Measurements from ENCODE around the gene COG5. TPM values are rescaled to one million over a fixed set of nuclear protein-coding genes. Genes with fewer than 3 reads are reported as not detected.

Gene COG5
- total and polyA plus RNA-seq, 10 of the 15 experiments (the other 5 are each of a cell fraction or from before 2014, with no cell fraction given): 5.5 to 27.9 (median 15.6) TPM

DNA sequence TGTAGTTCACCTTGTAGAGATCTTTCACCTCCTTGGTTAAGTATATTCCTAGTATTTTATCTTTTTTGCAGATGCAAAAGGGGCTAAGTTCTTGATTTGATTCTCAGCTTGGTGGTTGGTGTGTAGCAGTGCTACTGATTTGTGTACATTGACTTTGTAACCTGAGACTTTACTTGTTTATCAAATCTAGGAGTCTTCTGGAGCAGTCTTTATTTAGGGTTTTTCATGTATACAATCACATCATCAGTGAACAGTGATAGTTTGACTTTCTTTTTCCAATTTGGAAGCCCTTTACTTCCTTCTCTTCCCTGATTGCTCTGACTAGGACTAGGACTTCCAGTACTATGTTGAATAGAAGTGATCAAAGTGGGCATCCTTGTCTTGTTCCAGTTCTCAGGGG lies 60.0 kb downstream of the COG5 start (continued):
- TF ChIP-seq, protein P1, sequence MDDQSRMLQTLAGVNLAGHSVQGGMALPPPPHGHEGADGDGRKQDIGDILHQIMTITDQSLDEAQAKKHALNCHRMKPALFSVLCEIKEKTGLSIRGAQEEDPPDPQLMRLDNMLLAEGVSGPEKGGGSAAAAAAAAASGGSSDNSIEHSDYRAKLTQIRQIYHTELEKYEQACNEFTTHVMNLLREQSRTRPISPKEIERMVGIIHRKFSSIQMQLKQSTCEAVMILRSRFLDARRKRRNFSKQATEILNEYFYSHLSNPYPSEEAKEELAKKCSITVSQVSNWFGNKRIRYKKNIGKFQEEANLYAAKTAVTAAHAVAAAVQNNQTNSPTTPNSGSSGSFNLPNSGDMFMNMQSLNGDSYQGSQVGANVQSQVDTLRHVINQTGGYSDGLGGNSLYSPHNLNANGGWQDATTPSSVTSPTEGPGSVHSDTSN (IDR thresholded peaks at IDR 0.05; ENCODE audit: insufficient replicate concordance, low read depth, low read length): no peak
- no peak for TF ChIP-seq ZNF217 (IDR thresholded peaks at IDR 0.05)

DNA sequence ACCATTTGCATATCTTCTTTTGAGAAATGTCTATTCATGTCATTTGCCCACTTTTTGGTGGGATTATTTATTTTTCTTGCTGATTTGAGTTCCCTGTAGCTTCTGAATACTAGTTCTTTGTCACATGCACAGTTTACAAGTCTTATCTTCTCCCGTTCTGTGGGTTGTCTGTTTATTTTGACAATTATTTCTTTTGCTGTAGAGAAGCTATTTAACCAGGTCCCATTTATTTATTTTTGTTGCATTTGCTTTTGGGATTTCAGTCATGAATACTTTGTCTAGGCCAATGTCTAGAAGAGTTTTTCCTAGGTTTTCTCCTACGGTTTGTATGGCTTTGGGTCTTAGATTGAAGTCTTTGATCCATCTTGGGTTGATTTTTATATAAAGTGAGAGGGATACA lies 60.9 kb downstream of the COG5 start:
- 89% methylated on average over 2 of the region's 2 CpGs for WGBS (ENCODE audit: insufficient coverage, insufficient replicate concordance, low lambda C conversion rate, missing lambda C conversion rate)
- H4K20me1 ChIP-seq (ENCODE audit: control insufficient read depth, insufficient read depth): no peaks in the 10 kb centered on the region
- TF ChIP-seq ETV6 (conservative IDR thresholded peaks at IDR 0.05 in 1 of 2, IDR thresholded peaks at IDR 0.05 in 1 of 2; ENCODE audit: borderline replicate concordance in 1 of 2, low read depth in 1 of 2): no peak
- no peak for TF ChIP-seq CEBPB (IDR thresholded peaks at IDR 0.05; ENCODE audit: borderline replicate concordance in 1 of 2, low read depth in 2 of 2, low read length in 2 of 2)
- no peak for TF ChIP-seq EGR1 (IDR thresholded peaks at IDR 0.05; ENCODE audit: borderline replicate concordance in 1 of 2, low read depth in 2 of 2, low read length in 2 of 2)
- TF ChIP-seq, protein P2, sequence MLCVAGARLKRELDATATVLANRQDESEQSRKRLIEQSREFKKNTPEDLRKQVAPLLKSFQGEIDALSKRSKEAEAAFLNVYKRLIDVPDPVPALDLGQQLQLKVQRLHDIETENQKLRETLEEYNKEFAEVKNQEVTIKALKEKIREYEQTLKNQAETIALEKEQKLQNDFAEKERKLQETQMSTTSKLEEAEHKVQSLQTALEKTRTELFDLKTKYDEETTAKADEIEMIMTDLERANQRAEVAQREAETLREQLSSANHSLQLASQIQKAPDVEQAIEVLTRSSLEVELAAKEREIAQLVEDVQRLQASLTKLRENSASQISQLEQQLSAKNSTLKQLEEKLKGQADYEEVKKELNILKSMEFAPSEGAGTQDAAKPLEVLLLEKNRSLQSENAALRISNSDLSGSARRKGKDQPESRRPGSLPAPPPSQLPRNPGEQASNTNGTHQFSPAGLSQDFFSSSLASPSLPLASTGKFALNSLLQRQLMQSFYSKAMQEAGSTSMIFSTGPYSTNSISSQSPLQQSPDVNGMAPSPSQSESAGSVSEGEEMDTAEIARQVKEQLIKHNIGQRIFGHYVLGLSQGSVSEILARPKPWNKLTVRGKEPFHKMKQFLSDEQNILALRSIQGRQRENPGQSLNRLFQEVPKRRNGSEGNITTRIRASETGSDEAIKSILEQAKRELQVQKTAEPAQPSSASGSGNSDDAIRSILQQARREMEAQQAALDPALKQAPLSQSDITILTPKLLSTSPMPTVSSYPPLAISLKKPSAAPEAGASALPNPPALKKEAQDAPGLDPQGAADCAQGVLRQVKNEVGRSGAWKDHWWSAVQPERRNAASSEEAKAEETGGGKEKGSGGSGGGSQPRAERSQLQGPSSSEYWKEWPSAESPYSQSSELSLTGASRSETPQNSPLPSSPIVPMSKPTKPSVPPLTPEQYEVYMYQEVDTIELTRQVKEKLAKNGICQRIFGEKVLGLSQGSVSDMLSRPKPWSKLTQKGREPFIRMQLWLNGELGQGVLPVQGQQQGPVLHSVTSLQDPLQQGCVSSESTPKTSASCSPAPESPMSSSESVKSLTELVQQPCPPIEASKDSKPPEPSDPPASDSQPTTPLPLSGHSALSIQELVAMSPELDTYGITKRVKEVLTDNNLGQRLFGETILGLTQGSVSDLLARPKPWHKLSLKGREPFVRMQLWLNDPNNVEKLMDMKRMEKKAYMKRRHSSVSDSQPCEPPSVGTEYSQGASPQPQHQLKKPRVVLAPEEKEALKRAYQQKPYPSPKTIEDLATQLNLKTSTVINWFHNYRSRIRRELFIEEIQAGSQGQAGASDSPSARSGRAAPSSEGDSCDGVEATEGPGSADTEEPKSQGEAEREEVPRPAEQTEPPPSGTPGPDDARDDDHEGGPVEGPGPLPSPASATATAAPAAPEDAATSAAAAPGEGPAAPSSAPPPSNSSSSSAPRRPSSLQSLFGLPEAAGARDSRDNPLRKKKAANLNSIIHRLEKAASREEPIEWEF (IDR thresholded peaks at IDR 0.05; ENCODE audit: insufficient replicate concordance, low read depth, low read length): no peak
- TF ChIP-seq ZNF274 (IDR thresholded peaks at IDR 0.05; ENCODE audit: insufficient read depth, insufficient read length): no peak
- no peak for TF ChIP-seq MXI1 (IDR thresholded peaks at IDR 0.05; ENCODE audit: low read depth, low read length)
- no peak for TF ChIP-seq TBL1XR1 (IDR thresholded peaks at IDR 0.05; ENCODE audit: low read depth, low read length)
- TF ChIP-seq IKZF2 (IDR thresholded peaks at IDR 0.05): no peak
- no peak for TF ChIP-seq DPF2 (IDR thresholded peaks at IDR 0.05)

More for the DNA sequence above, 60.9 kb downstream of the COG5 start:
- no peak overlapping the region for H3K4me2 ChIP-seq (ENCODE audit: control insufficient read depth, insufficient read depth)
- H2AFZ ChIP-seq (ENCODE audit: control insufficient read depth, low read depth, low read length): no peak overlapping the region
- no peak overlapping the region for H3K27ac ChIP-seq (ENCODE audit: control insufficient read depth, insufficient read depth)
- DNase-seq (ENCODE audit: low read depth, low spot score) (no peak), FAIRE-seq (no peak), ATAC-seq (no peak)
- H3K27me3 ChIP-seq (replicated peaks in 1 of 2; ENCODE audit: control insufficient read depth in 2 of 2, insufficient read depth in 2 of 2, low read length in 1 of 2): no peaks in the 10 kb centered on the region
- intact Hi-C loops (cut with micrococcal nuclease; ENCODE audit: unreplicated experiment): loop anchor here (5.0 kb wide), 1 partner anchor 355 kb away; no protein-coding TSS in a partner anchor
- no peaks in the 10 kb centered on the region for H3K4me1 ChIP-seq (ENCODE audit: control insufficient read depth, insufficient read depth, low read length)
- no peak overlapping the region for H3K4me3 ChIP-seq
- no peak overlapping the region for H3K9ac ChIP-seq (ENCODE audit: control insufficient read depth, insufficient read depth, low read length)
- H3K36me3 ChIP-seq (ENCODE audit: control insufficient read depth in 2 of 2, insufficient read depth in 2 of 2, low read length in 1 of 2): peaks cover 0 to 6% of the 10 kb centered on the region in 2 experiments; a peak in 2 of 4 replicates
- BruUV-seq (replicated peaks): no TSS peak
- in situ Hi-C loops (cut with MboI): no loop called here
- ChIA-PET RAD21 (ENCODE audit: unreplicated experiment) (interaction anchor here (1.3 to 2.3 kb wide), 3 partner anchors 40 to 356 kb away, joined by 5 to 8 read pairs (median 7); no protein-coding TSS in a partner anchor), CTCF (interaction anchor here (0.6 to 2.6 kb wide), 5 partner anchors 39 to 355 kb away, joined by 3 to 30 read pairs (median 17); no protein-coding TSS in a partner anchor), POLR2A (no interaction called here), SMC1A (ENCODE audit: uncharacterized antibody, unreplicated experiment) (interaction anchor here (2.4 kb wide), 1 partner anchor 39 kb away, joined by 21 read pairs; no protein-coding TSS in a partner anchor)
- H3K79me2 ChIP-seq (ENCODE audit: control insufficient read depth, insufficient read depth, low read length): no peaks in the 10 kb centered on the region
- H3K9me3 ChIP-seq (replicated peaks; ENCODE audit: control insufficient read depth, insufficient read depth, low read length): no peaks in the 10 kb centered on the region
